Measurements from ENCODE around the gene DZIP1. TPM values are rescaled to one million over a fixed set of nuclear protein-coding genes. Genes with fewer than 3 reads are reported as not detected.

The DZIP1 gene
- polyA plus RNA-seq, 1 donor: 91.6 TPM

- DNase-seq: peak; percentile 36
These were observed 439 bp downstream of the DZIP1 start for GRCh38 chr13:95643936-95644598.

DNA sequence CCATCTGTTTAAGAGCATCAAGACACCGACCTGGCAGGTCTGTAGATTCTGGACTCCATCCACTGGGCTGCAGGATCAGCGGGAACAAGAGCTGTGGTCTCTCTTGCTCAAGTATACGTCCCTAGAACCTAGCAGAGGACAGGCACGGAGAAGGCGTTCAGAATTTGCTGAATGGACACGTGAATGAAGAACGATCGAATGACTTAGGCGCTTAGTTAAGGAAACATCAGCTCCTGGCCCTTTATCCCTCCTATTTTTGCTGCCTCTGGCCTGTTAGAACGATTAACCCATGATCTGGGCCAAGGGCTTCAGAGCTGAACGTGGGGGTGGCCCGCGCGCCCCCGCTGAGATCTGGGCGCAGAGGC lies 953 bp downstream of the DZIP1 start:
- peak; percentile 30 for DNase-seq

- peak; percentile 2 for DNase-seq
These were observed 1.5 kb downstream of the DZIP1 start for GRCh38 chr13:95642999-95643398.

DNA sequence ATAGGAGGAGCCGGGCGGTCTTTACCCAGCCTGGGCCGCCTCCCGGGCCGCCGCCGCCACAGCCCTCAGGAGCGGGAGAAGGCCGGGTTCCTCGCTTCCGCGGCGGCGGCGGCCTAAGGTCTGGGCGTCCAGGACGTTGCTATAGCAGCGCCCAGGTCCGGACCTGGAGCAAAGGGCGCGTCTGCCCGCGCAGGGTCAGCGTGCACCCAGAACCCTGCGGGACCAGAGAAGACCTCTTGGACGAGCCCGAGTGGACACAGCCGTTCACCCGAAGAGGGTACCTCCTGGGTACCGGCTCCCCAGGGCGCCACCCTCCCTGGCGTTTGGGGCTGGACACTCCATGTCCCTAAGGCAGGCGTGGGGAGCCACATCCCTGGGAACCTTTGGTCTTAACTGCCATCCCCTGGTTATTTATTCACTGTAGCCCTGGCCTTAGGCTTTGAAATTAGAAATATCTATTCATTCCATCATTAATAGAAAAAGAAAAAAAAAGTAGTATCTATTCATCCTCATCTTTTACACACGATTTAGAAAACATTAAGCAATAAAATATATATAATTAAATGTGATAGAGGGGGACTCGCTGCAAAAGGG lies 2.4 kb downstream of the DZIP1 start:
- DNase-seq: peak; percentile 39

GRCh38 chr13:95641291-95642027 lies 3.0 kb downstream of the DZIP1 start:
- DNase-seq: peak; percentile 25

- no peak for DNase-seq
These were observed 7.7 kb downstream of the DZIP1 start for GRCh38 chr13:95636853-95637252.

DNA sequence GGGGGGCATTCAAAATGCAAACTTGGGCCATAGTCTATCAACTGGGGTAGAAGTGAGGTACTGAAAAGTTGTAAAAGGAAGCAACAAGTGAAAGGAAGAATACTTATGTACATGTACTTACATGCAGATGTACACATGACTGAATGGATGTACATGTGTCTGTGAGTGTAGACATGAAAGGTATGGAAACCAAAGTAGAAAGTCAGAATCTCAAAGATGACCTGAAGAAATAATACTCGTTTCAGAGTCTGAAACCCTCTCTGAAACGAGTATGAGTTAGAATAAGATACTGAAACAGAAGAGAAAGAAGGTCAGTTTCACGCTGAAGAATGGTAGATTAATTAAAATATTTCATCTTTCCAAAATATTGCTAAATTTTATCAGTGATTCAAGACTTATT lies 13.9 kb downstream of the DZIP1 start:
- DNase-seq: no peak

GRCh38 chr13:95629071-95629470 lies 15.4 kb downstream of the DZIP1 start:
- no peak for DNase-seq

- no peak for DNase-seq
These were observed 16.0 kb downstream of the DZIP1 start for GRCh38 chr13:95628488-95628887.

- DNase-seq: no peak
These were observed 16.9 kb downstream of the DZIP1 start for GRCh38 chr13:95627590-95627989.

DNA sequence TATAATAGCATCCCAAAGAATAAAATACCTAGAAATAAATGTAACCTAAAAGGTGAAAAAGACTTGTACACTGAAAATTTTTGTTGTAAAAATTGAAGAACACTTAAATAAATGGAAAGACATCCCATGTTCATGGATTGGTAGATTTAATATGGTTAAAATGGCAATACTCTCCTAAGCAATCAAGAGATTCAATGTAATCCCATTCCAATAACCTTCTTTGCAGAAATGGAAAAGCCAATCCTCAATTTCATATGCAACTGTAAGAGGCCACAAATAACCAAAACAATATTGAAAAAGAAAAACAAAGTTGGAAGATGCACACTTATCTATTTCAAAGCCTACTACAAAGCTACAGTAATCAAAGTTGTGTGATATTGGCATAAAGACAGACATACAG lies 17.7 kb downstream of the DZIP1 start:
- DNase-seq: no peak

DNA sequence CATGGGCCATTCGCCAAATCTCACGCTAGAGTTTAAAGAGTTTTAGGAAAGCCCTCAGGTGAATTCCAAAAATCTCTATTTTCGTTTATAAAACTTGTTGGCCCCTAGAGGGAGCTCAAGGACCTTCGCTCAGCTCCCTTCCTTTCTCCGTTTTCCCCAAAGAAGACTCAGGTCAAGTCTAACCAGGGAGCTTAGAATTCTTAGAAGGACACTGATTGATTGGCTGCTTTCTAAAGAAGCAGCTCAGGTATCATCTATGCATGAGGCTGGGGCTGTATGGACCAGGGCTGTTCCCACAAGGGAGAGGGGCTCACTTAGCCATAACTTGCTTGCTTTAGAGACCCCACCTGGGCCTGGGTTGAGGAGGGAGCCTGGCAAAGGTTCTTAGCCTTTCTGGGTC lies 20.5 kb downstream of the DZIP1 start:
- DNase-seq: peak; percentile 65

DNA sequence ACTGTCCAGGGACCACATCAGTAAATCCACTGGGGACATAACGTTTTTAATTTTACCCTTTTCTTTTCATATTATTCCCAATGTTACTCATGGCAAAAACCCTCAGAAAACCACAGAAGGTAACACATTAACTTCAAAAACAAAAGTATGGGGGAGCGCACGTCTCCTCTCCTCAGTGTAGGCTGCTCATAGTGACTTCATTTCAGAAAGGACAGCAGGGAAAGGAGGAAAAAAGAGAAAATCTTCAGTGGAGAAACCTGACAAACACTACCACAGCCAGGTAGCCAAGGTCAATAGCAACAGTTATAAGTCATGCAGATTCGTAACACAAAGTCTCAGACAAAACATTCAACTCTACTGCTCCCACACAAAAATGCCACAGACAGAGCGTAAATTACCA lies 21.4 kb downstream of the DZIP1 start:
- DNase-seq: no peak

DNA sequence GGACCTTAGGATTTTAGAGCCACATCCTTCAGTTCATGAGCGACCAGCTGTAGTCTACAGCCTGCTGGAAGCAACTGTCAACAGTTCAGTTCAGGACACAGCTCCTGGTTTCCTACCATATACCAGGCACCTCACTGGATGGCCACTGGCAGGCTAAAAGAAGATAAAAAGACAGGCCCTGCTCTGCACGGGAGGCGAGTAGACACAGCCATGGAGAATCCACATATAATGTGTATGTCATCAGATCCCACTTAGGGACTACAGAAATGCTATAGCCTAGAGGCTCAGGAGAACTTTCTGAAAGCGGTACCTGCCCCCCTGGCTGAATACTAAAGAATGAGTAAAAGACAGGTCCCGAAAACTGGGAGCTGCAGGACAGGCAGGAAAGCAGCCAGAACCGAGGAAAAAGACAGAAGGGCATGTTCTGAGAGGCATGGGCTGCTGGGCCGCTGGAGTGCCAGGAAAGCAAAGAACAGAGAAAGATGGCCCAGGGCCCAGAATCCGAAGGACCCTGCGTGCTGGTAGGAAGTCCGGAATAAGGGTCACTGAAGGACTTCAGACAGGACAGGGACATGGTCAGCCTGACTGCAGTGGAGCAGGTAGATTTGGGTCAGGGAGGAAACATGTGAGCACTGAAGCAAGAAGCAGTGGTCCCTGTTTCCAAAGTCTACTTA lies 23.5 kb downstream of the DZIP1 start:
- DNase-seq: no peak

GRCh38 chr13:95620030-95620824 lies 24.3 kb downstream of the DZIP1 start:
- DNase-seq: no peak

DNA sequence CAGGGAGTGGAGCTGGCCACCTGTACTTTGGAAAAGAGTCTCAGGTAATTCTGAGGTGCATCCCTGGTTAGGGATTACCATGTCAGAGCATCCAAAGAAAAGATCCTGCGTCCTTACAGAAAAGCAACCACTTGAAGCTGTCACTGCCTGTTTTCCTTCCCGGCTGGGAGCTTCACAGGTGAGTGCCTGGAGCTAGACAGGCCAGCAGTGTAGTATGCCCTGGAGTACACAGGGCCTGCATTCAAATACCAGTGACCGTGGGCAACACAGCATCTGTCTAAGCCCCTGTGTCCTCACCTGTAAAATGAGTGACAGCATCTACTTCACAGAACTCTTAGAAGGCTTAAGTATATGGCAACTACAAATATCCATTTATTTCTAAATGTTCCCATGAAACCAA lies 29.0 kb downstream of the DZIP1 start:
- no peak for DNase-seq

DNA sequence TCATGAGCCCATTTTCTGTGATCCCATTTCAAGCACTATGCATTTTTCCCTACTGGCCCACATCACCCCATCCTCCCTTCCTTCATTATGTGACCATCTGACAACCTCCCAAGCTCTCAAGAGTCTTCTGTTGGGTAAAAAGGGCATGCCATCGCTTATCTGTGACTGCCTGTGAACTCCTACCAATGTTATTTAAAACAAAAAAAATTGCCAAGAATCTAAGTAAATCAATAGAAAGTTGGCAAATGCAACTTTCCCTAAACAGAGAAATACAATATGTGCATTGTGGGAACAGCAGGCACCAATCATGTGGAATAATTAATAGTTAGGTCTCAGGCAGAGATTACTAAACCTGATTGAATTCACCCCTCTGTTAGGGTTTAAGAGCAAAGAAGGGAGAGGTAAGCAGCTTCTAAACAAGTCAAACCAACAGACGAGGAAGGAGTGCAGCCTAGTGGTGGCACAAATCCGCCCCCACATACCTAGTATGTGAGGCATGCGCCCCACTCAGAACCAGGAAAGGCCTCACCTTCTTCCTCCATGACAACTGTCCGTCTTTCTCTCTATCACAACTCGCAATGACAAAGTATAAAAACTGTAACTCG lies 29.8 kb downstream of the DZIP1 start:
- DNase-seq: no peak

DNA sequence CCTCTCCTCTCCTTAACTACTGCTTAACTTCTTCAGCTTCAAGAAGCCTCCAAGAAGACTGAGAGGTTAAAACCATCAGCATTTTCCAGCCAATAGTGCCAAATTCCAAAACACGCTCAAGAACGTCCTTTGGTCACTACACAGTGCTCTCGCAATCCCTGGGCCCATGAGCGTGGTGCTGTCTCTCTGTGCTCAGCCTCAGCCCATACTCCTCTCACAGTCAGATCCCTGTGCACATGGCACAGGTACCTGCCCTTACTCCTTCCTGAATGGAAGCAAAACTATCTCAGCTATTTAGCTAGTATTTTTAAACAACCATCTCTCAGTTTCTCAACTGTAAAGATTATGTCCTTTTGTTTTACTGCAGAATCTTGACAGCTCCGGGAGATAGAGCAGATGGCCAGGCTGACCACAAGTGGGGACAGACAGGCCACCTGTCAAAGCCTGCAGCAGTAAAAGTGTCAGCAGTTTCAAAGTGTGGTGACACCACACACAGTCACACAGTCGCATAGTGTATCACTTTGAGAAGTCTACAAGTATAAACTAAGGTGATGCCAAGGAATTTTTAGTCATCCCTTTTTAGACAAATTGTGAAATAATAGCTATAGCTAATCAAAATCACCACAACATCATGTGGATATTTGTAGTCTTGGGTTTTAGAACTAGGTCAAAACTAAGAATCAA lies 35.7 kb downstream of the DZIP1 start:
- DNase-seq: no peak

GRCh38 chr13:95607366-95607765 lies 37.1 kb downstream of the DZIP1 start:
- no peak for DNase-seq

- no peak for DNase-seq
These were observed 38.9 kb downstream of the DZIP1 start for GRCh38 chr13:95605448-95606125.

DNA sequence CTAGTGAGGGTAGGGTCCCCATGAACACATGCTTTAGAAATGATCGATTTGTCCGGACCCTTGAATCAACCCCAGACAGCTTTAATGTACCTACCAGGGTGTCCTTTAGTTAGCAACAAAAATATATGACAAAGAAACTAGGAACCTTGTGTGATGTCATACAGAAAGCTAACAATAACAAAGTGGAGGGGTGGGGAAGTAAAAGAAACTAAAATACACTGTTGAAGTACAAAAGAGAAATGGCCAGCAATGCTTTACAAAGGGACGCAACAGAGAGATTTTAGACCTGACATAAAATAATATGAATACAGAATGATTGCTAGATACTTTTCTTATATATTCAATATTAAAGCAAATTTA lies 40.0 kb downstream of the DZIP1 start:
- DNase-seq: no peak

Measured in left kidney (tissue), 2 donors.